ENCODE results near the gene ABCF3. TPM values are rescaled to one million over a fixed set of nuclear protein-coding genes. Genes with fewer than 3 reads are reported as not detected.

The ABCF3 gene
- total and polyA plus RNA-seq, 2 of the 13 experiments (the other 11 are each of a cell fraction or from before 2014, with no cell fraction given): 38.8 to 46.5 TPM

DNA sequence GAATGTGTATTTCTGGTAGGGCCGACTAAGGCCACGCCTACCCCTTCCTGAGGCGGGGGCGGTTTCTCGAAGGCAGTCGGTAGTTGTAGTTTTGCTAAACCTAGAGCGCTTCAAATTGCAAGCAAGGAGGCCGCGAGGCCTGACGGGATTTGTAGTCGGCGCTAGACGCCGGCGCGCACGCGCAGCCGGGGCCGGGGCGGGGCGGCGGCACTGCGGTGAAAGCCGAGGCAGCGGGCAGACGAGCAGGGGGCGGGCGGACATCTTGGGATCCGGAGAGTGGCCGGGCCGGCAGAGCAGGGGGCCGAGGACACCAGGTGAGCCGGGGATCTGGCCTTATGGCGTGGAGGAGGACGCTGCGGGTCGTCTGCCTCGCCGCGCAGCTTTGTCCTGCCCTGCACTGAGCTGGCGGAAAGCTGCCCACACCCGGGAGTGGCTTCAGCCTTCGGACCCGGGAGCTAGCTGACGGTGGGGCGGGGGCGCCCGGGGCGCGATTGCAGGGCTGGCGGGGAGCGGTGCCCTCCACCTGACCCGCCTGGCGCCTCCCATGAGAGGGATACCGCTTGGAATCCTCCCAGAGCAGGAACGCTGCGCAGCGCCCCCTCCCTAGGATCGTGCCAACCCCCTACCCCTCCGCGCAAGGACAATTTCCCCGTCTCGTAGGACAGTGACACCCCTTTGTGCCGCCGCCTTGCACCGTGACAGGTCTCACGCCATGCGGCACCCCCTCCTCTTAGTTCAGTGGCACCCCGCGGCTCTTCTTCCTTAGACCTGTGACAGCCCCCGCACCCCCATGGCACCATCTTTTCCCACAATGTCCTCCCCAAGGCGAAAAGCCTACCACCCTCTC is 11.1 kb upstream of the ABCF3 start, which contains the start of gene AP2M1 (continued):
- TF ChIP-seq, protein P1, sequence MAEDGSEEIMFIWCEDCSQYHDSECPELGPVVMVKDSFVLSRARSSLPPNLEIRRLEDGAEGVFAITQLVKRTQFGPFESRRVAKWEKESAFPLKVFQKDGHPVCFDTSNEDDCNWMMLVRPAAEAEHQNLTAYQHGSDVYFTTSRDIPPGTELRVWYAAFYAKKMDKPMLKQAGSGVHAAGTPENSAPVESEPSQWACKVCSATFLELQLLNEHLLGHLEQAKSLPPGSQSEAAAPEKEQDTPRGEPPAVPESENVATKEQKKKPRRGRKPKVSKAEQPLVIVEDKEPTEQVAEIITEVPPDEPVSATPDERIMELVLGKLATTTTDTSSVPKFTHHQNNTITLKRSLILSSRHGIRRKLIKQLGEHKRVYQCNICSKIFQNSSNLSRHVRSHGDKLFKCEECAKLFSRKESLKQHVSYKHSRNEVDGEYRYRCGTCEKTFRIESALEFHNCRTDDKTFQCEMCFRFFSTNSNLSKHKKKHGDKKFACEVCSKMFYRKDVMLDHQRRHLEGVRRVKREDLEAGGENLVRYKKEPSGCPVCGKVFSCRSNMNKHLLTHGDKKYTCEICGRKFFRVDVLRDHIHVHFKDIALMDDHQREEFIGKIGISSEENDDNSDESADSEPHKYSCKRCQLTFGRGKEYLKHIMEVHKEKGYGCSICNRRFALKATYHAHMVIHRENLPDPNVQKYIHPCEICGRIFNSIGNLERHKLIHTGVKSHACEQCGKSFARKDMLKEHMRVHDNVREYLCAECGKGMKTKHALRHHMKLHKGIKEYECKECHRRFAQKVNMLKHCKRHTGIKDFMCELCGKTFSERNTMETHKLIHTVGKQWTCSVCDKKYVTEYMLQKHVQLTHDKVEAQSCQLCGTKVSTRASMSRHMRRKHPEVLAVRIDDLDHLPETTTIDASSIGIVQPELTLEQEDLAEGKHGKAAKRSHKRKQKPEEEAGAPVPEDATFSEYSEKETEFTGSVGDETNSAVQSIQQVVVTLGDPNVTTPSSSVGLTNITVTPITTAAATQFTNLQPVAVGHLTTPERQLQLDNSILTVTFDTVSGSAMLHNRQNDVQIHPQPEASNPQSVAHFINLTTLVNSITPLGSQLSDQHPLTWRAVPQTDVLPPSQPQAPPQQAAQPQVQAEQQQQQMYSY (CRISPR knock-in tag; IDR thresholded peaks at IDR 0.05): no peak
- TF ChIP-seq MBD4 (IDR thresholded peaks at IDR 0.05; ENCODE audit: borderline replicate concordance, low read length): no peak
- TF ChIP-seq, protein P2, sequence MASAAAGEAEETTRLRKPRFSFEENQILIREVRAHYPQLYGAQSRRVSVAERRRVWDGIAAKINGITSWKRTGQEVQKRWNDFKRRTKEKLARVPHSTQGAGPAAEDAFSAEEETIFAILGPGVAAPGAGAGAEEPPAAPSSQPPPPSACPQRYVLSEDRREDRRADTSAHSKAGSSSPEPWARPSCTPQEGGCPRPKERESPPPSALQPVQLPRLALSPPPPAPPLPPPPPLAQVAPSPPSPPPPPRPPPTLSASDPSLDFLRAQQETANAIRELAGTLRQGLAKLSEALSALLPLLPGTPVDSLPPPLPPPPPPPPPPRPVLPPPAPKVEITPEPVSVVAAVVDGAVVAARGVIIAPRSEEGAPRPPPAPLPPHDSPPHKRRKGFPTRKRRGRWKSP (CRISPR knock-in tag; IDR thresholded peaks at IDR 0.05): no peak
- peak; percentile 60 for TF ChIP-seq ELF3 (CRISPR knock-in tag; IDR thresholded peaks at IDR 0.05)
- TF ChIP-seq KDM5A (IDR thresholded peaks at IDR 0.05; ENCODE audit: borderline replicate concordance, low read length): no peak; the same call in 1 of the 2 replicates
- TF ChIP-seq ZNF652 (CRISPR knock-in tag; IDR thresholded peaks at IDR 0.05; ENCODE audit: borderline replicate concordance, low read depth): no peak
- TF ChIP-seq SRSF9 (IDR thresholded peaks at IDR 0.05; ENCODE audit: borderline replicate concordance, insufficient read depth, low read depth, low read length, poor library complexity, severe bottlenecking): no peak
- TF ChIP-seq ASH2L (IDR thresholded peaks at IDR 0.05; ENCODE audit: insufficient read length, low read depth, low read length): no peak
- peak; percentile 62; the same call in 1 of the 2 replicates for TF ChIP-seq ZNF263 (CRISPR knock-in tag; IDR thresholded peaks at IDR 0.05)
- no peak; the same call in 1 of the 2 replicates for TF ChIP-seq MEF2D (CRISPR knock-in tag; IDR thresholded peaks at IDR 0.05)
- TF ChIP-seq ZNF724P (CRISPR knock-in tag; IDR thresholded peaks at IDR 0.05; ENCODE audit: borderline replicate concordance): no peak
- peak; percentile 36; the same call in 1 of the 2 replicates for TF ChIP-seq HOXA5 (CRISPR knock-in tag; IDR thresholded peaks at IDR 0.05)
- TF ChIP-seq, protein P3, sequence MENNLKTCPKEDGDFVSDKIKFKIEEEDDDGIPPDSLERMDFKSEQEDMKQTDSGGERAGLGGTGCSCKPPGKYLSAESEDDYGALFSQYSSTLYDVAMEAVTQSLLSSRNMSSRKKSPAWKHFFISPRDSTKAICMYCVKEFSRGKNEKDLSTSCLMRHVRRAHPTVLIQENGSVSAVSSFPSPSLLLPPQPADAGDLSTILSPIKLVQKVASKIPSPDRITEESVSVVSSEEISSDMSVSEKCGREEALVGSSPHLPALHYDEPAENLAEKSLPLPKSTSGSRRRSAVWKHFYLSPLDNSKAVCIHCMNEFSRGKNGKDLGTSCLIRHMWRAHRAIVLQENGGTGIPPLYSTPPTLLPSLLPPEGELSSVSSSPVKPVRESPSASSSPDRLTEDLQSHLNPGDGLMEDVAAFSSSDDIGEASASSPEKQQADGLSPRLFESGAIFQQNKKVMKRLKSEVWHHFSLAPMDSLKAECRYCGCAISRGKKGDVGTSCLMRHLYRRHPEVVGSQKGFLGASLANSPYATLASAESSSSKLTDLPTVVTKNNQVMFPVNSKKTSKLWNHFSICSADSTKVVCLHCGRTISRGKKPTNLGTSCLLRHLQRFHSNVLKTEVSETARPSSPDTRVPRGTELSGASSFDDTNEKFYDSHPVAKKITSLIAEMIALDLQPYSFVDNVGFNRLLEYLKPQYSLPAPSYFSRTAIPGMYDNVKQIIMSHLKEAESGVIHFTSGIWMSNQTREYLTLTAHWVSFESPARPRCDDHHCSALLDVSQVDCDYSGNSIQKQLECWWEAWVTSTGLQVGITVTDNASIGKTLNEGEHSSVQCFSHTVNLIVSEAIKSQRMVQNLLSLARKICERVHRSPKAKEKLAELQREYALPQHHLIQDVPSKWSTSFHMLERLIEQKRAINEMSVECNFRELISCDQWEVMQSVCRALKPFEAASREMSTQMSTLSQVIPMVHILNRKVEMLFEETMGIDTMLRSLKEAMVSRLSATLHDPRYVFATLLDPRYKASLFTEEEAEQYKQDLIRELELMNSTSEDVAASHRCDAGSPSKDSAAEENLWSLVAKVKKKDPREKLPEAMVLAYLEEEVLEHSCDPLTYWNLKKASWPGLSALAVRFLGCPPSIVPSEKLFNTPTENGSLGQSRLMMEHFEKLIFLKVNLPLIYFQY (CRISPR knock-in tag; IDR thresholded peaks at IDR 0.05; ENCODE audit: borderline replicate concordance): no peak
- no peak for TF ChIP-seq TCF7 (IDR thresholded peaks at IDR 0.05; ENCODE audit: low read depth)
- TF ChIP-seq, protein P4, sequence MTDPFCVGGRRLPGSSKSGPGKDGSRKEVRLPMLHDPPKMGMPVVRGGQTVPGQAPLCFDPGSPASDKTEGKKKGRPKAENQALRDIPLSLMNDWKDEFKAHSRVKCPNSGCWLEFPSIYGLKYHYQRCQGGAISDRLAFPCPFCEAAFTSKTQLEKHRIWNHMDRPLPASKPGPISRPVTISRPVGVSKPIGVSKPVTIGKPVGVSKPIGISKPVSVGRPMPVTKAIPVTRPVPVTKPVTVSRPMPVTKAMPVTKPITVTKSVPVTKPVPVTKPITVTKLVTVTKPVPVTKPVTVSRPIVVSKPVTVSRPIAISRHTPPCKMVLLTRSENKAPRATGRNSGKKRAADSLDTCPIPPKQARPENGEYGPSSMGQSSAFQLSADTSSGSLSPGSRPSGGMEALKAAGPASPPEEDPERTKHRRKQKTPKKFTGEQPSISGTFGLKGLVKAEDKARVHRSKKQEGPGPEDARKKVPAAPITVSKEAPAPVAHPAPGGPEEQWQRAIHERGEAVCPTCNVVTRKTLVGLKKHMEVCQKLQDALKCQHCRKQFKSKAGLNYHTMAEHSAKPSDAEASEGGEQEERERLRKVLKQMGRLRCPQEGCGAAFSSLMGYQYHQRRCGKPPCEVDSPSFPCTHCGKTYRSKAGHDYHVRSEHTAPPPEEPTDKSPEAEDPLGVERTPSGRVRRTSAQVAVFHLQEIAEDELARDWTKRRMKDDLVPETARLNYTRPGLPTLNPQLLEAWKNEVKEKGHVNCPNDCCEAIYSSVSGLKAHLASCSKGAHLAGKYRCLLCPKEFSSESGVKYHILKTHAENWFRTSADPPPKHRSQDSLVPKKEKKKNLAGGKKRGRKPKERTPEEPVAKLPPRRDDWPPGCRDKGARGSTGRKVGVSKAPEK (CRISPR knock-in tag; IDR thresholded peaks at IDR 0.05; ENCODE audit: borderline replicate concordance): no peak

Data from HepG2 (cell line).